ENCODE results near the gene MMP25. TPM values are rescaled to one million over a fixed set of nuclear protein-coding genes. Genes with fewer than 3 reads are reported as not detected.

The MMP25 gene
- total and polyA plus RNA-seq, 9 of the 15 experiments (the other 6 are each of a cell fraction or from before 2014, with no cell fraction given) = 0.03 to 0.04 TPM; not detected in 7

DNA sequence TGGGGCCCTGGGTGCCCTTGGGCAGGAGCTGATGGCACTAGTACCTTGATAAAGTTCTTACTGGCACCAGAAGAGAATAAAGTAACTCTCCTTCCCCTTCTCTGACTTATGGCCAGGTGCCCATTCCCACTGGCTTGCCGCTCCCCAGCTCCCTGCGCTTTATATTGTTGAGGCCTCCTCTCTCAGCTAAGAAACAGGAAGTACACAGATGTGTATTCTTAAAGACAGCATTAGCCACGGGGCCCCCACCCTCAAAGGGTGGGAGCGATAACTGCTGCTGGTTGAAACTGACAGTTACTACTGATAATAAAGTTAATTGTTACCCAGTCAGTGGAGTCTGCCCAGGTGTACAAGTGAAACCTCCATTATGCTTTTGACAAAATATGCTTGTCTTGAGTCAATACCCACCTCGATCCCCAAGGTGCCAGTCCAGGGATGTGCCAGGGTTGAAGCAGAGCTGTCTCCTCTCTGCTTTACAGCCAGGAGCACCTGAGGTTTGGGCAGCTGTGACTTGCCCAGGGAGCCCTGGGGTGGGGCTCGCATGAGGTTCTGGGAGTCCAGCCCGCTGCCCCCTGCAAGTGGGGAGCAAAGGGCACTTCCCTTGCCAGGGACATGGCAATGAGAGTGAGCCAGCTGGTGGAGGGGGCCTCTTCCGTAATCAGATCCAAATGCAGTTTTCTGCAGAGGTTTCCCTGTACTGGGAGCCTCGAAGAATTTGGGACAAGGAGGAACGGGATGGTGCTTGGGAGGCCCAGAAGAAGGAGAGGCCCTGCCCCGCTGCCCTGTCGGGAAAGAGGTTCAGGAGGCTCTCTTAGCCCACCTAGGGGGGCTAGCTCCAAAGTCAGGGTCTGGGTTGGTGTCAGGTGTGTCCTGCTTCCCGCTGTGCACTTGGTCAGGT is 39.1 kb upstream of the MMP25 start:
- ChIA-PET CTCF (ENCODE audit: low intra/inter-chr PET ratio) (no interaction called here), POLR2A (interaction anchor here (0.6 to 3.2 kb wide), 13 partner anchors 9 to 852 kb away, joined by 3 to 29 read pairs (median 3); partner anchors contain the start of genes HCFC1R1, THOC6 and TNFRSF12A)
- intact Hi-C loops (cut with micrococcal nuclease) = no loop called here
- Histone ChIP-seq H3K27ac (ENCODE audit: extremely low read depth, low read depth, low read length) (peak overlapping the region; percentile 90), H3K9ac (ENCODE audit: insufficient read depth in 1 of 2, low read depth in 2 of 2, low read length in 2 of 2) (peak overlapping the region; percentile 78 to 90), H3K9me3 (replicated peaks; ENCODE audit: control insufficient read depth, insufficient read depth, low read depth, low read length) (no peaks in the 10 kb centered on the region), H3K4me3 (peak overlapping the region; percentile 19), H4K20me1 (replicated peaks; ENCODE audit: control insufficient read depth, insufficient read depth, low read length) (no peaks in the 10 kb centered on the region), H2AFZ (ENCODE audit: low read depth, low read length) (peak overlapping the region; percentile 73), H3K27me3 (ENCODE audit: control insufficient read depth in 2 of 2, insufficient read depth in 2 of 2, low read length in 2 of 2) (no peaks in the 10 kb centered on the region), H3K4me2 (ENCODE audit: insufficient read depth, low read length) (peak overlapping the region; percentile 90), H3K9me1 (ENCODE audit: control insufficient read depth, insufficient read depth, low read length) (no peaks in the 10 kb centered on the region), H3K79me2 (ENCODE audit: control insufficient read depth, insufficient read depth, low read length) (peaks cover 22% of the 10 kb centered on the region), H3K36me3 (ENCODE audit: control insufficient read depth, insufficient read depth, low read length) (peaks cover 3% of the 10 kb centered on the region; the same call in 2 of the 3 replicates), H3K4me1 (replicated peaks in 1 of 2; ENCODE audit: control insufficient read depth in 2 of 2, insufficient read depth in 2 of 2, low read length in 2 of 2) (peaks cover 33 to 67% of the 10 kb centered on the region in 2 experiments)
- in situ Hi-C loops (cut with MboI) = no loop called here
- ATAC-seq (peak; percentile 36), FAIRE-seq (peak; percentile 77), DNase-seq (ENCODE audit: extremely low read depth in 1 of 4, low spot score in 3 of 4) (peak in 2 of 4 experiments; percentile 69 to 86)
- BruUV-seq (replicated peaks) = no TSS peak
- WGBS (ENCODE audit: insufficient coverage, low coverage, missing lambda C conversion rate) = 19% methylated on average over 12 of the region's 13 CpGs
- TF ChIP-seq, protein P1, sequence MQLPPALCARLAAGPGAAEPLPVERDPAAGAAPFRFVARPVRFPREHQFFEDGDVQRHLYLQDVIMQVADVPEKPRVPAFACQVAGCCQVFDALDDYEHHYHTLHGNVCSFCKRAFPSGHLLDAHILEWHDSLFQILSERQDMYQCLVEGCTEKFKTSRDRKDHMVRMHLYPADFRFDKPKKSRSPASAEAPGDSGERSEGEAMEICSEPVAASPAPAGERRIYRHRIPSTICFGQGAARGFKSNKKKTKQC (CRISPR knock-in tag; IDR thresholded peaks at IDR 0.05) = no peak
- TF ChIP-seq ZNF589 (CRISPR knock-in tag; IDR thresholded peaks at IDR 0.05; ENCODE audit: low read depth) = peak; percentile 49; the same call in 1 of the 2 replicates
- TF ChIP-seq MAZ (CRISPR knock-in tag; conservative IDR thresholded peaks at IDR 0.05 in 1 of 2, IDR thresholded peaks at IDR 0.05 in 1 of 2) = peak; percentile 37 to 86; a peak in 3 of 4 replicates
- peak; percentile 75 for TF ChIP-seq EP300 (IDR thresholded peaks at IDR 0.05; ENCODE audit: low read length)
- peak; percentile 44; the same call in 1 of the 2 replicates for TF ChIP-seq PHF8 (IDR thresholded peaks at IDR 0.05; ENCODE audit: borderline replicate concordance, low read length)
- peak; percentile 42; the same call in 1 of the 2 replicates for TF ChIP-seq KAT7 (CRISPR knock-in tag; IDR thresholded peaks at IDR 0.05; ENCODE audit: borderline replicate concordance)
- TF ChIP-seq POLR2AphosphoS5 (IDR thresholded peaks at IDR 0.05; ENCODE audit: control insufficient read depth, insufficient read depth, low read depth, low read length) = peak; percentile 64
- TF ChIP-seq ZNF146 (CRISPR knock-in tag; IDR thresholded peaks at IDR 0.05; ENCODE audit: unreplicated experiment) = no peak
- TF ChIP-seq ZBTB7A (IDR thresholded peaks at IDR 0.05; ENCODE audit: borderline replicate concordance, control insufficient read depth, low read depth, low read length) = peak; percentile 63; the same call in 1 of the 2 replicates
- TF ChIP-seq CREB3 (tag; conservative IDR thresholded peaks at IDR 0.05; ENCODE audit: low read depth) = peak; percentile 8; the same call in 1 of the 2 replicates
- TF ChIP-seq TCF3 (CRISPR knock-in tag; IDR thresholded peaks at IDR 0.05) = 0 out of 2 replicates have a peak, but pooled peaks have one; percentile 49
- TF ChIP-seq NELFE (IDR thresholded peaks at IDR 0.05; ENCODE audit: insufficient read depth, insufficient read length) = no peak
- TF ChIP-seq, protein P2, sequence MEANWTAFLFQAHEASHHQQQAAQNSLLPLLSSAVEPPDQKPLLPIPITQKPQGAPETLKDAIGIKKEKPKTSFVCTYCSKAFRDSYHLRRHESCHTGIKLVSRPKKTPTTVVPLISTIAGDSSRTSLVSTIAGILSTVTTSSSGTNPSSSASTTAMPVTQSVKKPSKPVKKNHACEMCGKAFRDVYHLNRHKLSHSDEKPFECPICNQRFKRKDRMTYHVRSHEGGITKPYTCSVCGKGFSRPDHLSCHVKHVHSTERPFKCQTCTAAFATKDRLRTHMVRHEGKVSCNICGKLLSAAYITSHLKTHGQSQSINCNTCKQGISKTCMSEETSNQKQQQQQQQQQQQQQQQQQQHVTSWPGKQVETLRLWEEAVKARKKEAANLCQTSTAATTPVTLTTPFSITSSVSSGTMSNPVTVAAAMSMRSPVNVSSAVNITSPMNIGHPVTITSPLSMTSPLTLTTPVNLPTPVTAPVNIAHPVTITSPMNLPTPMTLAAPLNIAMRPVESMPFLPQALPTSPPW (CRISPR knock-in tag; IDR thresholded peaks at IDR 0.05) = peak; percentile 86
- TF ChIP-seq GATA2 (CRISPR knock-in tag; IDR thresholded peaks at IDR 0.05) = no peak
- TF ChIP-seq, protein P3, sequence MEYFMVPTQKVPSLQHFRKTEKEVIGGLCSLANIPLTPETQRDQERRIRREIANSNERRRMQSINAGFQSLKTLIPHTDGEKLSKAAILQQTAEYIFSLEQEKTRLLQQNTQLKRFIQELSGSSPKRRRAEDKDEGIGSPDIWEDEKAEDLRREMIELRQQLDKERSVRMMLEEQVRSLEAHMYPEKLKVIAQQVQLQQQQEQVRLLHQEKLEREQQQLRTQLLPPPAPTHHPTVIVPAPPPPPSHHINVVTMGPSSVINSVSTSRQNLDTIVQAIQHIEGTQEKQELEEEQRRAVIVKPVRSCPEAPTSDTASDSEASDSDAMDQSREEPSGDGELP (CRISPR knock-in tag; IDR thresholded peaks at IDR 0.05; ENCODE audit: borderline replicate concordance) = peak; percentile 27
- TF ChIP-seq HMG20A (CRISPR knock-in tag; conservative IDR thresholded peaks at IDR 0.05) = no peak

Data from K562 (cell line).